Measurements from ENCODE around the gene CPXM2. TPM values are rescaled to one million over a fixed set of nuclear protein-coding genes. Genes with fewer than 3 reads are reported as not detected.
"Not testable (repeated sequence)": the region's sequence is repeated elsewhere in the genome, so short reads cannot be mapped to it uniquely, and the experiment has no call there.

The CPXM2 gene
- total RNA-seq, 2 donors from 2014 or later: 0.18 TPM; not detected in 1

GRCh38 chr10:123741146-123741545, 150.5 kb downstream of the CPXM2 start:
- Mint-ChIP-seq H3K4me1 (no peaks in the 10 kb centered on the region), H3K27me3 (peaks cover 23% of the 10 kb centered on the region), H3K27ac (no peak overlapping the region), H3K4me3 (no peak overlapping the region), H3K36me3 (ENCODE audit: low read depth) (peaks cover 2% of the 10 kb centered on the region)
- DNase-seq (no peak), ATAC-seq (no peak)
- H3K9me3 ChIP-seq (ENCODE audit: control insufficient read depth, low read length, poor library complexity, severe bottlenecking): no peaks in the 10 kb centered on the region

DNA sequence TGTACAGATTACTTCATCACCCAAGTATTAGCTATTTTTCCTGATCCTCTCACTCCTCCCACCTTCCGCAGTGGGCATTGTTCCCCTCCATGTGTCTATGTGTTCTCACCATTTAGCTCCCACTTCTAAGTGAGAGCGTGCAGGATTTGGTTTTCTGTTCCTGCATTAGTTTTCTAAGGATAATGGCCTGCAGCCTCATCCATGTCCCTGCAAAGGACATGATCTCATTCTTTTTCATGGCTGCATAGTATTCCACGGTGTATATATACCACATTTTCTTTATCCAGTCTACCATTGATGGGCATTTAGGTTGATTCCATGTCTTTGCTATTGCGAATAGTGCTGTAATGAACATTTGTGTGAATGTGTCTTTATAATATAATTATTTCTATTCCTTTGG, 154.7 kb downstream of the CPXM2 start:
- not testable (repeated sequence) for H3K4me1 Mint-ChIP-seq; H3K27ac Mint-ChIP-seq; H3K9me3 ChIP-seq (ENCODE audit: control insufficient read depth, low read length, poor library complexity, severe bottlenecking); H3K36me3 Mint-ChIP-seq (ENCODE audit: low read depth); DNase-seq; H3K4me3 Mint-ChIP-seq; ATAC-seq
- peaks cover 16% of the 10 kb centered on the region for H3K27me3 Mint-ChIP-seq

- H3K27me3 Mint-ChIP-seq: peaks cover 8% of the 10 kb centered on the region
- ATAC-seq (no peak), DNase-seq (no peak)
- H3K27ac Mint-ChIP-seq: no peak overlapping the region
- no peak overlapping the region for H3K4me3 Mint-ChIP-seq
- H3K36me3 Mint-ChIP-seq (ENCODE audit: low read depth): no peaks in the 10 kb centered on the region
- H3K9me3 ChIP-seq (ENCODE audit: control insufficient read depth, low read length, poor library complexity, severe bottlenecking): no peaks in the 10 kb centered on the region
- H3K4me1 Mint-ChIP-seq: no peaks in the 10 kb centered on the region
Measured at GRCh38 chr10:123729523-123729922, 162.1 kb downstream of the CPXM2 start.

GRCh38 chr10:123726836-123727235, 164.8 kb downstream of the CPXM2 start:
- H3K4me1 Mint-ChIP-seq: no peaks in the 10 kb centered on the region
- DNase-seq: no peak
- H3K4me3 Mint-ChIP-seq: no peak overlapping the region
- no peak overlapping the region for H3K27ac Mint-ChIP-seq
- no peaks in the 10 kb centered on the region for H3K36me3 Mint-ChIP-seq (ENCODE audit: low read depth)
- no peaks in the 10 kb centered on the region for H3K9me3 ChIP-seq (ENCODE audit: control insufficient read depth, low read length, poor library complexity, severe bottlenecking)
- no peak for ATAC-seq
- peaks cover 10% of the 10 kb centered on the region for H3K27me3 Mint-ChIP-seq

- Mint-ChIP-seq H3K36me3 (ENCODE audit: low read depth) (no peaks in the 10 kb centered on the region), H3K27me3 (peaks cover 10% of the 10 kb centered on the region), H3K27ac (no peak overlapping the region), H3K4me1 (no peaks in the 10 kb centered on the region), H3K4me3 (no peak overlapping the region)
- H3K9me3 ChIP-seq (ENCODE audit: control insufficient read depth, low read length, poor library complexity, severe bottlenecking): no peaks in the 10 kb centered on the region
- ATAC-seq: no peak
- DNase-seq: no peak
Measured at GRCh38 chr10:123726381-123726780, 165.2 kb downstream of the CPXM2 start.

GRCh38 chr10:123724747-123725146, 166.9 kb downstream of the CPXM2 start:
- no peak overlapping the region for H3K27ac Mint-ChIP-seq
- no peaks in the 10 kb centered on the region for H3K9me3 ChIP-seq (ENCODE audit: control insufficient read depth, low read length, poor library complexity, severe bottlenecking)
- no peaks in the 10 kb centered on the region for H3K36me3 Mint-ChIP-seq (ENCODE audit: low read depth)
- no peaks in the 10 kb centered on the region for H3K4me1 Mint-ChIP-seq
- H3K4me3 Mint-ChIP-seq: no peak overlapping the region
- DNase-seq (no peak), ATAC-seq (no peak)
- H3K27me3 Mint-ChIP-seq: peaks cover 19% of the 10 kb centered on the region

- no peaks in the 10 kb centered on the region for H3K9me3 ChIP-seq (ENCODE audit: control insufficient read depth, low read length, poor library complexity, severe bottlenecking)
- DNase-seq: no peak
- H3K4me1 Mint-ChIP-seq: no peaks in the 10 kb centered on the region
- no peak overlapping the region for H3K27ac Mint-ChIP-seq
- no peaks in the 10 kb centered on the region for H3K36me3 Mint-ChIP-seq (ENCODE audit: low read depth)
- ATAC-seq: no peak
- peaks cover 19% of the 10 kb centered on the region for H3K27me3 Mint-ChIP-seq
- H3K4me3 Mint-ChIP-seq: no peak overlapping the region
Measured at GRCh38 chr10:123722351-123722750, 169.3 kb downstream of the CPXM2 start.

DNA sequence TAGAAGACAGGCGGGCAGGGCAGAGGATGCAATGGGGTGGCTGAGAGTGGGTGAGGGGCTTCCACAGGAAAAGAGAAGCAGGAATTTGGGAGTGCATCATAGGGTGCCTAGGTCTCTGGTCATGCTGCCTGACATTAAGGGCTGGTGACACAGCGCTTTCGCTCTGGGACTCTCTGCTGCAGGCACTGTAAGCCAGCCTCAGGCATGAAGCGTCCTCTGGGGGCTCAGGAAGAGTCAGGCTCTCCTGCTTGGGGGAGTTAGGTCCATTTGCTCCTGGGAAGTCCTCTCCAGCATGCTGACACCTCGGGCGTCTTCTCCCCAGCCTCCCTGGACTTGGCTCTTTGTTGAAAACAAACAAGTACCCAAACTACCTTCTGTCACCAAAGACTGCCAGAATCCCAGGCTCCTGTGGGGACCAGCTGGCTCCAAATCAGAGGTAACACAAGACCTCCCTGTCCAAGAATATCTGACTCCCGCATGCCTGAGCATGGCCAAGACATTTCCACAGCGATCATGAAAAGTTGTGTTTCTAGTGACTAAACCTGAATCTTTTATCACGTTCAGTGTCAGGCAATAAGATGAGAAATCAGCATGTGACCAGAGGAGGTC, 170.1 kb downstream of the CPXM2 start:
- Mint-ChIP-seq H3K36me3 (ENCODE audit: low read depth) (no peaks in the 10 kb centered on the region), H3K27ac (no peak overlapping the region), H3K4me1 (no peaks in the 10 kb centered on the region), H3K27me3 (peaks cover 19% of the 10 kb centered on the region), H3K4me3 (no peak overlapping the region)
- ATAC-seq (no peak), DNase-seq (no peak)
- no peaks in the 10 kb centered on the region for H3K9me3 ChIP-seq (ENCODE audit: control insufficient read depth, low read length, poor library complexity, severe bottlenecking)

- H3K4me3 Mint-ChIP-seq: no peak overlapping the region
- no peaks in the 10 kb centered on the region for H3K36me3 Mint-ChIP-seq (ENCODE audit: low read depth)
- peaks cover 19% of the 10 kb centered on the region for H3K27me3 Mint-ChIP-seq
- DNase-seq (no peak), ATAC-seq (no peak)
- H3K4me1 Mint-ChIP-seq: no peaks in the 10 kb centered on the region
- H3K27ac Mint-ChIP-seq: no peak overlapping the region
- H3K9me3 ChIP-seq (ENCODE audit: control insufficient read depth, low read length, poor library complexity, severe bottlenecking): no peaks in the 10 kb centered on the region
Measured at GRCh38 chr10:123720536-123720935, 171.1 kb downstream of the CPXM2 start.

DNA sequence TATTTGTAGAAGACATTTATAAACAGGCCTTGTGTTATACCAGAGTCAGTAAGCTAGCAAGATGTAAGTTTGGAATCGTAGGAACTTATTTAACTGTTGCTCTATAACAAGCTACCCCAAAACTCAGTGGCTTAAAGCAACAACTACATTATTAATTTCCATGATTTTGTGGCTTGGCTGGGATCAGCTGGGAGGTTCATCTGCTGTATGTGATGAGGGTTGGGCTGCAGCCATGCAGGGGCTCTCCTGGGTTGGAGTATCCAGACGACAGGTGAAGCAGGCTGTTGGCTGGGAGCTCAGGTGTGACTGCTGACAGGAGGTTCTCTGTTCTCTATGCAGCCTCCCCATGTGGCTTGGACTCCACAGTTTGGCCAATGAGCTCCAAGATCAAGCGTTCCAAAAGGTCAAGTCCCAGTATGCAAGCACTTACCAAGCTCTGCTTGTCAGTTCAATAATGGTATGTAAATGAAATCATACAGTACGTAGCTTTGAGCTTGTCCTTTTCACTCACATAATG, 173.0 kb downstream of the CPXM2 start:
- Mint-ChIP-seq H3K4me1 (no peaks in the 10 kb centered on the region), H3K27ac (no peak overlapping the region), H3K36me3 (ENCODE audit: low read depth) (no peaks in the 10 kb centered on the region), H3K27me3 (peaks cover 9% of the 10 kb centered on the region), H3K4me3 (no peak overlapping the region)
- no peaks in the 10 kb centered on the region for H3K9me3 ChIP-seq (ENCODE audit: control insufficient read depth, low read length, poor library complexity, severe bottlenecking)
- ATAC-seq (no peak), DNase-seq (no peak)

DNA sequence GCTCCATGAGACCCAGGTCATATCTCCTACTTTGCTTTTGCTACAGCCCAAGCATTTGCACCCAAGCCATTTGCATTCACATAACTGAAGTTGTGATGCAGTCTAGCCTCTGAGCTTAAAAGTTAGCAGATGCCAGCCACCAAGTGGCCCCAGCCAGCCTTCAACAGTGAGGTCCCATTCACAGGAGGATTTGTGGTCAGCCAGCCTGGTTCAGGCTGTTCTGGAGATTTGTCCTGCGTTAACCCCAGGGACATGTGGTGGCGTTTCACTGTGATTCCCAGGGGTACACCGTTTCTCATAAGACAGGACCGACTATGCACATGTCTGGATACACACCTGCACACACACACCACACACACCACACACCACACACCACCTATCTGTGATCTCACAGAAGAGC, 174.3 kb downstream of the CPXM2 start:
- Mint-ChIP-seq H3K36me3 (ENCODE audit: low read depth) (no peaks in the 10 kb centered on the region), H3K4me3 (no peak overlapping the region), H3K27me3 (peaks cover 9% of the 10 kb centered on the region), H3K4me1 (no peaks in the 10 kb centered on the region), H3K27ac (no peak overlapping the region)
- no peak for DNase-seq
- no peak for ATAC-seq
- no peaks in the 10 kb centered on the region for H3K9me3 ChIP-seq (ENCODE audit: control insufficient read depth, low read length, poor library complexity, severe bottlenecking)

- H3K4me1 Mint-ChIP-seq: no peaks in the 10 kb centered on the region
- H3K27ac Mint-ChIP-seq: no peak overlapping the region
- ATAC-seq (no peak), DNase-seq (no peak)
- H3K4me3 Mint-ChIP-seq: no peak overlapping the region
- H3K9me3 ChIP-seq (ENCODE audit: control insufficient read depth, low read length, poor library complexity, severe bottlenecking): no peaks in the 10 kb centered on the region
- H3K27me3 Mint-ChIP-seq: peaks cover 2% of the 10 kb centered on the region
- H3K36me3 Mint-ChIP-seq (ENCODE audit: low read depth): no peaks in the 10 kb centered on the region
Measured at GRCh38 chr10:123715546-123715945, 176.1 kb downstream of the CPXM2 start.

GRCh38 chr10:123706236-123706635, 185.4 kb downstream of the CPXM2 start:
- no peak overlapping the region for H3K27ac Mint-ChIP-seq
- no peak for ATAC-seq
- no peak overlapping the region for H3K4me3 Mint-ChIP-seq

DNA sequence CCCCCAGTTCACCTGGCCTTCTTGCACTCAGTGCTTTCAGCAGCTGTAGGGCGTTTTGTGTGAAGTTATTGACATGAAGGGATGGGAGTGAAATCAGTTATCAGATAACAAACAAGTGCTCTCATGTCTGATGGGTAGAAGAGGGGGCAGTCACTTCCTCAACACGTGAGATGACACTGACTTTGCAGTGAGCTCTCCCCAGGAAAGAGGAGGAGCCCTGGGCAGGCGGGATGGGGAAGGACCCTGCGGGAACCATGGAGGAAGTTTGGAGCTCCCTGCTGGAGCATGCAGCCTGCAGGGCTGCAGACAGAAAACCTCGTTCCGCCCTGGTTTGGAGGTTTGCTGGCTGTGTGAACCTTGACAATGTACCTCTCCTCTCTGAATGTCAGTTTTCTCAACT, 186.8 kb downstream of the CPXM2 start:
- no peak overlapping the region for H3K27ac Mint-ChIP-seq
- no peaks in the 10 kb centered on the region for H3K36me3 Mint-ChIP-seq (ENCODE audit: low read depth)
- DNase-seq: no peak
- no peaks in the 10 kb centered on the region for H3K9me3 ChIP-seq (ENCODE audit: control insufficient read depth, low read length, poor library complexity, severe bottlenecking)
- no peaks in the 10 kb centered on the region for H3K4me1 Mint-ChIP-seq
- no peak overlapping the region for H3K4me3 Mint-ChIP-seq
- H3K27me3 Mint-ChIP-seq: peaks cover 25% of the 10 kb centered on the region
- no peak for ATAC-seq

More at GRCh38 chr10:123706236-123706635, 185.4 kb downstream of the CPXM2 start:
- H3K9me3 ChIP-seq (ENCODE audit: control insufficient read depth, low read length, poor library complexity, severe bottlenecking): no peaks in the 10 kb centered on the region
- DNase-seq: no peak
- Mint-ChIP-seq H3K4me1 (no peaks in the 10 kb centered on the region), H3K27me3 (peaks cover 25% of the 10 kb centered on the region), H3K36me3 (ENCODE audit: low read depth) (no peaks in the 10 kb centered on the region)

Measured in T-helper 17 cell (primary cell).